Adipocyte (in vitro differentiated cells): Measurements from ENCODE around the gene TPP2.
A peak's percentile ranks its signal among the peaks of the same experiment; 100 is the strongest.

Experiments
- DNase-seq: peaks from one replicate; pipeline ENCODE4 v3.0.0-alpha.2; 2015; ENCODE audit warnings: low read depth
- H3K27me3 ChIP-seq: replicated peaks from 2 replicates; pipeline ENCODE4 v1.7.0; 2013; ENCODE audit warnings: mild to moderate bottlenecking, low read length, moderate library complexity; ENCODE audit not compliant: control insufficient read depth, insufficient read depth
- H3K36me3 ChIP-seq: 2 replicates; pipeline ENCODE4 v1.7.0; 2013; ENCODE audit warnings: low read length, mild to moderate bottlenecking, moderate library complexity; ENCODE audit not compliant: control insufficient read depth, insufficient read depth, severe bottlenecking
- H3K4me1 ChIP-seq: 2 replicates; pipeline ENCODE4 v1.7.0; 2013; ENCODE audit warnings: mild to moderate bottlenecking, low read length, moderate library complexity; ENCODE audit not compliant: control insufficient read depth, insufficient read depth
- H3K4me3 ChIP-seq: 2 replicates; pipeline ENCODE4 v1.7.0; 2013; ENCODE audit warnings: mild to moderate bottlenecking, low read length, moderate library complexity
- H3K9ac ChIP-seq: 2 replicates; pipeline ENCODE4 v1.7.0; 2013; ENCODE audit warnings: mild to moderate bottlenecking, low read length, moderate library complexity
- H3K9me3 ChIP-seq: 2 replicates; pipeline ENCODE4 v1.7.0; 2013; ENCODE audit warnings: mild to moderate bottlenecking, low read length, moderate library complexity; ENCODE audit not compliant: control insufficient read depth

TPP2 gene

GRCh38 chr13:102694937-102695336 is 98.2 kb downstream of the TPP2 start, which contains the start of gene METTL21C:
Gene METTL21C (minus strand): TSS chr13:102695044. CDS start chr13:102694498, 546 bp downstream.
- H3K9ac ChIP-seq, result peak within 1 kb of the TSS; percentile 63
- H3K4me3 ChIP-seq, result peak within 1 kb of the TSS; percentile 52
- H3K36me3 ChIP-seq, result no peaks in the 10 kb centered on the region
- H3K27me3 ChIP-seq, result peaks cover 9% of the 10 kb centered on the region
- peaks cover 20% of the 10 kb centered on the region for H3K4me1 ChIP-seq
- DNase-seq, result no peak
- peaks cover 11% of the 10 kb centered on the region for H3K9me3 ChIP-seq

GRCh38 chr13:102696465-102696864 is 99.7 kb downstream of the TPP2 start:
- H3K4me3 ChIP-seq, result no peak overlapping the region
- no peaks in the 10 kb centered on the region for H3K36me3 ChIP-seq
- H3K9me3 ChIP-seq, result peaks cover 11% of the 10 kb centered on the region
- H3K4me1 ChIP-seq, result peaks cover 35% of the 10 kb centered on the region
- H3K27me3 ChIP-seq, result peaks cover 9% of the 10 kb centered on the region
- no peak overlapping the region for H3K9ac ChIP-seq
- no peak for DNase-seq

- Histone ChIP-seq H3K36me3 (no peaks in the 10 kb centered on the region), H3K9ac (no peak overlapping the region), H3K9me3 (peaks cover 11% of the 10 kb centered on the region), H3K4me3 (no peak overlapping the region), H3K27me3 (peaks cover 9% of the 10 kb centered on the region), H3K4me1 (peaks cover 36% of the 10 kb centered on the region)
- DNase-seq, result no peak
Measured at GRCh38 chr13:102697264-102697663, 100.5 kb downstream of the TPP2 start.

- H3K4me3 ChIP-seq, result peak overlapping the region; percentile 27
- peaks cover 9% of the 10 kb centered on the region for H3K27me3 ChIP-seq
- DNase-seq, result no peak
- no peaks in the 10 kb centered on the region for H3K36me3 ChIP-seq
- H3K9me3 ChIP-seq, result peaks cover 11% of the 10 kb centered on the region
- no peak overlapping the region for H3K9ac ChIP-seq
- H3K4me1 ChIP-seq, result peaks cover 40% of the 10 kb centered on the region
Measured at GRCh38 chr13:102697929-102698648, 101.3 kb downstream of the TPP2 start.

- Histone ChIP-seq H3K27me3 (peaks cover 9% of the 10 kb centered on the region), H3K4me3 (peak overlapping the region; percentile 27), H3K9me3 (peaks cover 11% of the 10 kb centered on the region)
Measured at GRCh38 chr13:102698649-102698980, 101.8 kb downstream of the TPP2 start.

GRCh38 chr13:102699504-102699903 is 102.7 kb downstream of the TPP2 start:
- no peak overlapping the region for H3K4me3 ChIP-seq
- no peak overlapping the region for H3K9ac ChIP-seq
- peaks cover 11% of the 10 kb centered on the region for H3K9me3 ChIP-seq
- H3K4me1 ChIP-seq, result peaks cover 44% of the 10 kb centered on the region
- no peaks in the 10 kb centered on the region for H3K36me3 ChIP-seq
- DNase-seq, result no peak
- peaks cover 7% of the 10 kb centered on the region for H3K27me3 ChIP-seq

More at GRCh38 chr13:102698649-102698980, 101.8 kb downstream of the TPP2 start:
- Histone ChIP-seq H3K4me1 (peaks cover 43% of the 10 kb centered on the region), H3K36me3 (no peaks in the 10 kb centered on the region), H3K9ac (no peak overlapping the region)
- no peak for DNase-seq

GRCh38 chr13:102700088-102701031 is 103.6 kb downstream of the TPP2 start:
- Histone ChIP-seq H3K4me3 (peak overlapping the region; percentile 20), H3K4me1 (peaks cover 53% of the 10 kb centered on the region), H3K9me3 (peaks cover 11% of the 10 kb centered on the region), H3K27me3 (peaks cover 4% of the 10 kb centered on the region), H3K9ac (peak overlapping the region; percentile 59), H3K36me3 (no peaks in the 10 kb centered on the region)
- DNase-seq, result peak; percentile 72

GRCh38 chr13:102701331-102701730 is 104.5 kb downstream of the TPP2 start:
- peaks cover 55% of the 10 kb centered on the region for H3K4me1 ChIP-seq
- DNase-seq, result no peak
- no peaks in the 10 kb centered on the region for H3K27me3 ChIP-seq
- no peaks in the 10 kb centered on the region for H3K36me3 ChIP-seq
- H3K4me3 ChIP-seq, result no peak overlapping the region
- peaks cover 11% of the 10 kb centered on the region for H3K9me3 ChIP-seq
- no peak overlapping the region for H3K9ac ChIP-seq

GRCh38 chr13:102702965-102703725 is 106.4 kb downstream of the TPP2 start:
- Histone ChIP-seq H3K4me3 (no peak overlapping the region), H3K27me3 (no peaks in the 10 kb centered on the region), H3K9ac (peak overlapping the region; percentile 46), H3K4me1 (peaks cover 66% of the 10 kb centered on the region), H3K36me3 (no peaks in the 10 kb centered on the region), H3K9me3 (peaks cover 9% of the 10 kb centered on the region)
- DNase-seq, result peak; percentile 38

GRCh38 chr13:102703726-102704035 is 106.9 kb downstream of the TPP2 start:
- H3K4me1 ChIP-seq, result peaks cover 72% of the 10 kb centered on the region
- no peaks in the 10 kb centered on the region for H3K27me3 ChIP-seq
- DNase-seq, result no peak
- H3K4me3 ChIP-seq, result no peak overlapping the region
- H3K9me3 ChIP-seq, result peaks cover 3% of the 10 kb centered on the region
- no peaks in the 10 kb centered on the region for H3K36me3 ChIP-seq
- peak overlapping the region; percentile 46 for H3K9ac ChIP-seq
